ENCODE data around the gene CORIN. TPM values are rescaled to one million over a fixed set of nuclear protein-coding genes. Genes with fewer than 3 reads are reported as not detected.

CORIN gene
- total RNA-seq, 1 experiment from 2014 or later, result 0.07 TPM

GRCh38 chr4:47675806-47676205, 162.1 kb downstream of the CORIN start:
- H3K36me3 Mint-ChIP-seq (ENCODE audit: insufficient read depth, unreplicated experiment), result no peaks in the 10 kb centered on the region
- BruUV-seq (replicated peaks), result no TSS peak
- H3K27ac Mint-ChIP-seq (ENCODE audit: unreplicated experiment), result no peak overlapping the region
- H3K4me3 Mint-ChIP-seq (ENCODE audit: low read depth, unreplicated experiment), result no peak overlapping the region
- CTCF ChIA-PET, result no interaction called here
- H3K4me1 Mint-ChIP-seq (ENCODE audit: low read depth, unreplicated experiment), result no peaks in the 10 kb centered on the region
- peaks cover 19% of the 10 kb centered on the region for H3K27me3 Mint-ChIP-seq (ENCODE audit: unreplicated experiment)
- DNase-seq, result no peak
- no peak for TF ChIP-seq CTCF (IDR thresholded peaks at IDR 0.05; ENCODE audit: unreplicated experiment)
- intact Hi-C loops (cut with micrococcal nuclease; ENCODE audit: unreplicated experiment), result no loop called here
- no peaks in the 10 kb centered on the region for H3K9me3 Mint-ChIP-seq (ENCODE audit: low read depth, unreplicated experiment)

GRCh38 chr4:47674144-47674543, 163.7 kb downstream of the CORIN start:
- no peaks in the 10 kb centered on the region for H3K9me3 Mint-ChIP-seq (ENCODE audit: low read depth, unreplicated experiment)
- no peak overlapping the region for H3K4me3 Mint-ChIP-seq (ENCODE audit: low read depth, unreplicated experiment)
- no TSS peak for BruUV-seq (replicated peaks)
- TF ChIP-seq CTCF (IDR thresholded peaks at IDR 0.05; ENCODE audit: unreplicated experiment), result no peak
- CTCF ChIA-PET, result no interaction called here
- H3K27me3 Mint-ChIP-seq (ENCODE audit: unreplicated experiment), result peaks cover 15% of the 10 kb centered on the region
- H3K4me1 Mint-ChIP-seq (ENCODE audit: low read depth, unreplicated experiment), result no peaks in the 10 kb centered on the region
- no peak overlapping the region for H3K27ac Mint-ChIP-seq (ENCODE audit: unreplicated experiment)
- intact Hi-C loops (cut with micrococcal nuclease; ENCODE audit: unreplicated experiment), result no loop called here
- no peaks in the 10 kb centered on the region for H3K36me3 Mint-ChIP-seq (ENCODE audit: insufficient read depth, unreplicated experiment)
- DNase-seq, result no peak

- H3K4me1 Mint-ChIP-seq (ENCODE audit: low read depth, unreplicated experiment), result no peaks in the 10 kb centered on the region
- BruUV-seq (replicated peaks), result no TSS peak
- no peaks in the 10 kb centered on the region for H3K9me3 Mint-ChIP-seq (ENCODE audit: low read depth, unreplicated experiment)
- intact Hi-C loops (cut with micrococcal nuclease; ENCODE audit: unreplicated experiment), result no loop called here
- no peak overlapping the region for H3K4me3 Mint-ChIP-seq (ENCODE audit: low read depth, unreplicated experiment)
- no peak for TF ChIP-seq CTCF (IDR thresholded peaks at IDR 0.05; ENCODE audit: unreplicated experiment)
- no peak for DNase-seq
- CTCF ChIA-PET, result no interaction called here
- H3K27me3 Mint-ChIP-seq (ENCODE audit: unreplicated experiment), result peaks cover 23% of the 10 kb centered on the region
- H3K36me3 Mint-ChIP-seq (ENCODE audit: insufficient read depth, unreplicated experiment), result no peaks in the 10 kb centered on the region
- no peak overlapping the region for H3K27ac Mint-ChIP-seq (ENCODE audit: unreplicated experiment)
Measured at GRCh38 chr4:47672696-47673095, 165.2 kb downstream of the CORIN start.

- Mint-ChIP-seq H3K36me3 (ENCODE audit: insufficient read depth, unreplicated experiment) (no peaks in the 10 kb centered on the region), H3K9me3 (ENCODE audit: low read depth, unreplicated experiment) (no peaks in the 10 kb centered on the region), H3K27me3 (ENCODE audit: unreplicated experiment) (peaks cover 48% of the 10 kb centered on the region), H3K4me3 (ENCODE audit: low read depth, unreplicated experiment) (no peak overlapping the region), H3K4me1 (ENCODE audit: low read depth, unreplicated experiment) (no peaks in the 10 kb centered on the region), H3K27ac (ENCODE audit: unreplicated experiment) (no peak overlapping the region)
- CTCF ChIA-PET, result no interaction called here
- intact Hi-C loops (cut with micrococcal nuclease; ENCODE audit: unreplicated experiment), result no loop called here
- no peak for TF ChIP-seq CTCF (IDR thresholded peaks at IDR 0.05; ENCODE audit: unreplicated experiment)
- no peak for DNase-seq
- BruUV-seq (replicated peaks), result no TSS peak
Measured at GRCh38 chr4:47669946-47670345, 167.9 kb downstream of the CORIN start.
